GM21717 (cell line): ENCODE data around the gene AUH.

Experiments
- ATAC-seq: cut with Tn5 transposase; IDR thresholded peaks from one replicate; pipeline ENCODE4 v1.9.1; 2021; ENCODE audit warnings: mild to moderate bottlenecking, moderate library complexity; ENCODE audit not compliant: unreplicated experiment

The AUH gene

DNA sequence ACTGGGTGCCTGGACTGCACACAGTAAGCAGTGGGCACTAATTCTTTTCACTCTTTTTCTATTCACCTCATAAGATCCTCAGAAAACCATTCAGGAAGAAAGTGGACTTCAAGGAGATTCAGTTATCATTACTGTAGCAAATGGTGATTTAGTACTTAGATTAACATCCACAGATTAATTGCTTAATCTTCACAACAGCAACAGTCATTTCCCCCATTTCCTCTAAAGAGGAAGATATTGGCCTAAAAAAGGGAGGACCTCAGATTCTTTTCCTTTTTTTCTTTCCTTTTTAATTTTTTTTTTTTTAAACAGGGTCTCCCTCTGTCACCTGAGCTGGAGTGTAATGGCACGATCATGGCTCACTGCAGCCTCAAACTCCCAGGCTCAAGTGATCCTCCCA is 64.4 kb downstream of the AUH start:
- ATAC-seq: no peak

DNA sequence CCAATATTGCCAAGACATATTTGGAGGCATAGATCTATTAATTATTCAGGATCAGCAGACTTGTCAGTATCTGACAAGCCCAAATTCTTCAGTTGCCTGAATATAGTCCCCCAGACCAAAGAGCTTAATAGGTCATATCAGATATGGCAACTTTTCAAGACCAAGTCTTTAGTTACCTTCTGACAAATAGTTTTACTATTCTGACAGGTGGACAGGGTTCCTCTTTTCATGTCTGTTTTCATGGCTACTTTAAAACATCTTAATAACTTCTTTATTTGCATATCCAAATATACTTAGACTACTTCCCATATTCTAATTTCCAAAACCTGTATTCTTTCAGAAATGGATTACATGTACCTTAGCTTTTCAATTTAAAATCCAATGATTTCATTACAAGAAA is 65.4 kb downstream of the AUH start:
- no peak for ATAC-seq

DNA sequence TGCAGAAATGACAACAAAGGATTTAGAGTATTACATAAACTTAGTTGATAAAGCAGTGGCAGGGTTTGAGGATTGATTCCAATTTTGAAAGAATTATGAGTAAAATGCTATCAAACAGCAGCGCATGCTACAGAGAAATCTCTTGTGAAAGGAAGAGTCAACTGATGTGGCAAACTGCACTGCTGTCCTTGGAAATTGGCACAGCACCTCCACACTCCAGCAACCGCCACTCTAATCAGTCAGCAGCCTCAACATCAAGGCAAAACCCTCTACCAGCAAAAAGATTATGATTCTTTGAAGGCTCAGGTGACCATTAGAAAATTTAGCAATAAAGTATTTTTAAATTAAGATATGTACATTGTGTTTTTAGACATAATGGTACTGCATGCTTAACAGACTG is 66.4 kb downstream of the AUH start:
- ATAC-seq: no peak

GRCh38 chr9:91291866-91292265 is 69.9 kb downstream of the AUH start:
- no peak for ATAC-seq

GRCh38 chr9:91289244-91289643 is 72.5 kb downstream of the AUH start:
- no peak for ATAC-seq

- ATAC-seq: no peak
Measured at GRCh38 chr9:91285729-91286353, 75.9 kb downstream of the AUH start.

GRCh38 chr9:91282292-91282691 is 79.4 kb downstream of the AUH start:
- ATAC-seq: no peak

DNA sequence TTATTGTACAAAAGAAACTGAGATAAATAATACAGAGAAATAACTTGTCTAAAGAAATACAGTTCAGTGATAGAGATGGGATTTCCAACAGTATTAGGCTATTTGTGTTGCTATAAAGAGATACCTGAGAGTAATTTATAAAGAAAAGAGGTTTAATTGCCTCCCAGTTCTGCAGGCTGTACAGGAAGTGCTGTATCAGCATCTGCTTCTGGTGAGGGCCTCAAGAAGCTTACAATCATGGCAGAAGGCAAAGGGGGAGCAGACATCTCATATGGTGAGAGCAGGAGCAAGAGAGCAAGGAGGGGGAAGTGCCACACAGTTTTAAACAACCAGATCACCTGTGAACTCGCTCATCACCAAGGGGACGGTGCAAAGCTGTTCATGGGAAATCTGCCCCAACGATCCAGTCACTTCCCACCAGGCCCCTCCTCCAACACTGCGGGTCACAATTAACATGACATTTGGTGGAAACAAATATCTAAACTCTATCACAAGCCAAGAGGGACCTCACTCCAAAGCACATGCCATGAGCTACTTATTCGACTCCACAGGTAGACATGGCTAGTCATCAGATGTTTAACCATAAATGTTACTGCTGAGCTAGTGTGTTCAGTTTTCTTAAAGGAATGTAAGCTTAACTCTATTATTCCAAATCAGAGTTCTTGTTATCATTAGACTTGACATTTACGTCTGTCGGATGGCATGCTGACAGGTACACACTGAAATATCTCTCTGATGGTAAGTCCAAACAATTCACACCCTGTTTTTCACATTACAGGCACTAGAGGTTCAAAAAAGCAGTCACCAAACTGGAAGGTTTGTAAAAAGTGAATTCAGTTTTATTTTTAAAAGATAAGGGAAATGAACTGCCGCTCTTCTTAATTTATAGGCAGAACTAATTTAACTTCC is 82.2 kb downstream of the AUH start:
- ATAC-seq: no peak

DNA sequence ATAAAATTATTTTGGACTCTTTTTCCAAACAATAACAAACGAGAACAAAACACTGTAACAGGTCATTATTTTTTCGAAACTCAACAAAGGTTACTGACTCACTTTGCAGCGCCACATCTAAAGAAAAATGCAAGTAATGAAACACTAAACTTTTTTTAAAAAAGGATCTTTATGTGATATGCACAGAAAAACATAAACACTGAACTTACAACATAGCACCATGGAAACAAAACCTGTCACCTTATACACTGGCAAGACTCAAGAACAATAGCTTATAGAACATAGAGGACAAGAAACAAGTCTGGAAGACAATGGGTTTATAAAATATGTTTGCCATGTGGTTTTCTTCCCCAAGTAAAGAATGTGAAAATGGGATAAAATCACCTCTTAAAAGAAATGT is 85.2 kb downstream of the AUH start:
- ATAC-seq: no peak

DNA sequence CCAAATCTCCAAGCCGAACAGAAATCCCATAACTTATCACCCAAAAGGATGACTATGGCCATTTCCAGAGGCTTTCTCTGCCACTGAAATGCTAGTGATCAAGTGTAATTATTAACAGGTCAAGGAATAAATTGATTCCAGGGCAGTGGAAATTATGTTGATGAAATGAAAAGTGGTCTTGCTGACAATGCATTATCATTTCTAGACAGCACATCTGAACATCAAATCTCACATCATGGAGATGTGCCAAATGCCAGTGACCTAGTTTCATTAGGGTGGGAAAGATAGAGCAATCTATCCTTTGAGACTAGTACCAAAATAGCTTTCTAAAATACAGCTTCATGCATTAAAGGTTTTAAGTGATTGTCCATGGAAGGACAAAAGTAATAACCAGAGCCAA is 86.1 kb downstream of the AUH start:
- ATAC-seq: no peak

DNA sequence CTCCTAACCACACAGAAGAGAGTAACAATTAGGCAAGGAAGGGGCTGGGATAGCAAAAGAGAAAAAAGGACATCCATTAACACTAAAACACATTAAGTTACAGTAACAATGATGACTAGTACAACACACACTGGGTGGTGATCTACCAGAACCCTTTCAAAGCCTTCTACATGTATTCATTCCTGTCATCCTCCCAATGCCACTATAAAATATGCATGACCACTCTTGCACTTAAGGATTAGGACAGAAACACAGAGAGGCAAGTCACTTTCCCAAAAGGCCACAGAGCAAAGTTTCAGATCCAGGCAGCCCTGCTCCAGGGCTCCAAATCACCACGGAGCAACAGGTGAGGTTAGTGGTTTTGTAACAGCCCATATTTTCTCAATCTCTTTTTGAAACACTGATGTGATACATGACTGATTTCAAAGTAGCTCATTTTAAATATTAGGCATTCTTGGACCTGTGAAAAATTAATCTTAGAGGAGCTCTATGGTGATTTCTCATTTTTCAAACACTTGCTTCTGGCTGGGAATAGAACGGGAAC is 86.7 kb downstream of the AUH start:
- ATAC-seq: no peak

DNA sequence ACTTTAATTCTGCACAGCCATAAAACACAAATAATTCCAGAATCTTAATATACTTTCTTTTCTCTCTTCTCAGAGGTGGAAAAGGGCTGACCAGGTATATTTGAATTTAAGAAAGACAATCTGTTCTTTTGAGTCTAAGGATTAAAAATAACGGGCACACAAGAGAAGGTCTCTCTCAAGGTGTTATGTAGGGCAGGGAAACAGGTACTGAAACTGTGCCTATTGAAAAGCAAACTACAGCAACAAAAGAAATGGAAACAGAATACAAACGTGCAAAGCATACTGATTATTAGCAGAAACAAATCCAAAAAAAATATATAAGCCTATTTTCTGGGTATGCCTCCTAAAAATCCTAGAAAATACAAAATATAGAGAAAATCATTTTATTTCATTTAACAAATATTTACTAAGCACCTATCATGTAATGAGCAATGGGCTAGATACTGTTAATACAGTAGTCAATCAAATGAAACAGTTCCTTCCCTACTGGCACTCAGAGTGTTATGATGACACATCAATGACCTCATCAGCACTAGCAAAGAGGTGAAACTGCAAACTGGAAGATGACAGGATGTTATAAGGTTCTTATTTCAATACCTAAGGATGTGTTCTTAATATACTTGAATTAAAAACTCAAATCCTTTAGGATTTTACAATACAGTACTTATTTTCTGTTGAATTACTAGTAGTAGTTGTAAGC is 87.7 kb downstream of the AUH start:
- ATAC-seq: no peak

- ATAC-seq: no peak
Measured at GRCh38 chr9:91271156-91271555, 90.6 kb downstream of the AUH start.

- no peak for ATAC-seq
Measured at GRCh38 chr9:91269907-91270491, 91.7 kb downstream of the AUH start.

GRCh38 chr9:91266448-91266847 is 95.3 kb downstream of the AUH start:
- ATAC-seq: no peak

DNA sequence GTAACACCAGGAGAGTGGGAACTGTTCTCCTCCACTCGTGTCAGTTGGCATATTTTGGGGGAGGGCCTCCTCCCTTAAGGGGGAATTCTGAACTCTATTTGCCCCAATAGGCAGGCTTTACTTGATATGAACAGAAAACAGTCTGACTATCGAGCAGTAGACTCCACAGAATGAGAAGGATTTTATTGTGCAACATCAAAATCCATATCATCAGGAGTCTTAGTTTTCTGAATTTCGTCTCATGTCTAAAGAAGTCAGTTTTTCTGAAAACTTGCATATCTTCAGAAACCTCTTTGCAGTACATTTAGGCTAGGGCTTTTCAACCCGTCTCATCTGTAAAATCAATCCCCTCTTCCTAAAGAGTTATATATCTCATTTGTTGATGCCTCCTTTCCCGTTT is 96.2 kb downstream of the AUH start:
- ATAC-seq: no peak

GRCh38 chr9:91261417-91261816 is 100.3 kb downstream of the AUH start:
- no peak for ATAC-seq

- ATAC-seq: no peak
Measured at GRCh38 chr9:91259162-91259561, 102.6 kb downstream of the AUH start.

DNA sequence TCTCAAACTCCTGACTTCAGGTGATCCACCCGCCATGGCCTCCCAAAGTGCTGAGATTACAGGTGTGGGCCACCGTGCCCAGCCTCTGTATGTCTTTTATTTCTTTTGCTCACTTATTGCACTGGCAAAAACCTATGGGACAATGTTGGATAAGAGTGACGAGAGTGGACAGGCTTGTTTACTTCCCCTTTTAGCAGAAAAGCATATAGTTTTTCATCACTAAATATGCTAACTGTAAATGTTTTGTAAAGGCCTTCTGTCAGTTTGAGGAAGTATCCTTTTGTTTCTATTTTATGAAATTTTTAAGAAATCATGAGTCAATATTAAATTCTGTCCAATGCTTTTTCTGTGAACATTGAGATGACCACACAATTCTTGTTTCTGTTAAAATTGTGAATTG is 103.3 kb downstream of the AUH start:
- ATAC-seq: no peak

DNA sequence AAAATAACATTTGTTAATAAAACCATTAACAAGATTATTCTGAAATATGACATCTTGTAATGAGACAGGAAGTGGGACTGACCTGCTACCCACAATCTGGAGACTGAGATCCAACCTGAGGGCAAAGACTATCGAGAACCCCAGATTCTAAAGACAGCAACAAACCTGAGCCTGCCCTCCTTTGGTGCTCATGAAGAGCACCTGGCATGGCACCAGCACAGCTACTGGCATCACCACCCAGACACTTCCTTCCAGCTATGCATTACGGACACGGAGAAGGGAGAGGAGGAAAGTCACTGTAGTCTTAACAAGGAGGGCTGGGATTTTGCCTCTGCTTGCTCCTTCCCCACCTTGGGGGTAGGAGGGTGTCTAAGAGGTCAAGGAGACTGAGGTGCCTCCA is 105.5 kb downstream of the AUH start:
- no peak for ATAC-seq

GRCh38 chr9:91255327-91255726 is 106.4 kb downstream of the AUH start:
- ATAC-seq: no peak
